Keratinocyte (primary cell): ENCODE measurements around the gene ANKRD44.

Experiments
- EZH2 ChIP-seq: IDR thresholded peaks from one replicate; pipeline ENCODE4 v1.6.1; 2012; ENCODE audit warnings: inconsistent platforms, mild to moderate bottlenecking, low read length, moderate library complexity
- TF ChIP-seq, protein P1 (sequence below), 3 experiments: IDR thresholded peaks in 1 of 3; conservative IDR thresholded peaks in 1 of 3; optimal IDR thresholded peaks in 1 of 3; 2 replicates in 2 of 3; 3 replicates in 1 of 3; pipeline versions ENCODE3 to v1.5.1; 2011; ENCODE audit warnings: low read length in 3 of 3, mild to moderate bottlenecking in 3 of 3, moderate library complexity in 2 of 3, control low read depth in 1 of 3, inconsistent platforms in 1 of 3; ENCODE audit not compliant: insufficient read depth in 2 of 3; ENCODE audit errors: extremely low read depth in 1 of 3

DNA sequence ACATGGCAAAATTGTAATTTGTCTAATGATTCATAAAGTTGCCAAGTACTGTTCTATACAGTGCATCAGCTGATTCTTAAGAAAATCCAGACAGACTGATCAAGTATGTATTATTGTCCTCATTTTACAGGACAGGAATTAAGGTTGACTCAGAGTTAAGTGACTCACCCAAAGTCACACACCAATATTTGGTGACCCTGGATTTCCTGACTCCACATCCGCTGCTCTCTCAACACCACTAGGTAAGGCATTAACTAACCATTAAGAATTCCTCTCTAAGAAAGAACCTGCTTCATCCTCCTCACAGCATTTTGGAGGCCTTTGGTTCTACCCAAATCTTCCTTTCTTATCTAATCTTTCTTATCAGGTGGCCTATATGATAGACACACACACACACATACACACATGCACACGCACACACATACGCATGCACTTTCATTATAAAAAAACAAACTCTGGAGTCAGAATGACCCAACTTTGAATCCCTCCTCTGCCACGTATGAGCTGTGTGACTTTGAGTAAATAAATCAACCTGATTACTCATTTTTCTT is 150.8 kb downstream of the ANKRD44 start:
- TF ChIP-seq, protein P1, sequence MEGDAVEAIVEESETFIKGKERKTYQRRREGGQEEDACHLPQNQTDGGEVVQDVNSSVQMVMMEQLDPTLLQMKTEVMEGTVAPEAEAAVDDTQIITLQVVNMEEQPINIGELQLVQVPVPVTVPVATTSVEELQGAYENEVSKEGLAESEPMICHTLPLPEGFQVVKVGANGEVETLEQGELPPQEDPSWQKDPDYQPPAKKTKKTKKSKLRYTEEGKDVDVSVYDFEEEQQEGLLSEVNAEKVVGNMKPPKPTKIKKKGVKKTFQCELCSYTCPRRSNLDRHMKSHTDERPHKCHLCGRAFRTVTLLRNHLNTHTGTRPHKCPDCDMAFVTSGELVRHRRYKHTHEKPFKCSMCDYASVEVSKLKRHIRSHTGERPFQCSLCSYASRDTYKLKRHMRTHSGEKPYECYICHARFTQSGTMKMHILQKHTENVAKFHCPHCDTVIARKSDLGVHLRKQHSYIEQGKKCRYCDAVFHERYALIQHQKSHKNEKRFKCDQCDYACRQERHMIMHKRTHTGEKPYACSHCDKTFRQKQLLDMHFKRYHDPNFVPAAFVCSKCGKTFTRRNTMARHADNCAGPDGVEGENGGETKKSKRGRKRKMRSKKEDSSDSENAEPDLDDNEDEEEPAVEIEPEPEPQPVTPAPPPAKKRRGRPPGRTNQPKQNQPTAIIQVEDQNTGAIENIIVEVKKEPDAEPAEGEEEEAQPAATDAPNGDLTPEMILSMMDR (optimal IDR thresholded peaks at IDR 0.05 in 1 of 3, IDR thresholded peaks at IDR 0.05 in 1 of 3, conservative IDR thresholded peaks at IDR 0.05 in 1 of 3; ENCODE audit: extremely low read depth in 1 of 3, insufficient read depth in 2 of 3, low read length in 3 of 3) = no peak
- TF ChIP-seq EZH2 = no peak
